ENCODE results near the gene PHAF1.
"Not testable (repeated sequence)": the region's sequence is repeated elsewhere in the genome, so short reads cannot be mapped to it uniquely, and the experiment has no call there.

PHAF1 gene

GRCh38 chr16:67104845-67105244, 4.9 kb upstream of the PHAF1 start:
- no peak for DNase-seq (ENCODE audit: low read depth in 1 of 2, low spot score in 1 of 2)

GRCh38 chr16:67105246-67105645, 4.5 kb upstream of the PHAF1 start:
- no peak for DNase-seq (ENCODE audit: low read depth in 1 of 2, low spot score in 1 of 2)

- DNase-seq (ENCODE audit: low read depth in 1 of 2, low spot score in 1 of 2), result no peak
Measured at GRCh38 chr16:67105881-67106280, 3.9 kb upstream of the PHAF1 start.

- DNase-seq (ENCODE audit: low read depth in 1 of 2, low spot score in 1 of 2), result no peak
Measured at GRCh38 chr16:67108489-67108888, 1.3 kb upstream of the PHAF1 start.

GRCh38 chr16:67108931-67109406, 772 bp upstream of the PHAF1 start:
- no peak for DNase-seq (ENCODE audit: low read depth in 1 of 2, low spot score in 1 of 2)

- no peak for DNase-seq (ENCODE audit: low read depth in 1 of 2, low spot score in 1 of 2)
Measured at GRCh38 chr16:67111951-67112444, 2.3 kb downstream of the PHAF1 start.

- DNase-seq (ENCODE audit: low read depth in 1 of 2, low spot score in 1 of 2), result no peak
Measured at GRCh38 chr16:67112591-67113399, 3.1 kb downstream of the PHAF1 start.

GRCh38 chr16:67114793-67115192, 5.1 kb downstream of the PHAF1 start:
- no peak for DNase-seq (ENCODE audit: low read depth in 1 of 2, low spot score in 1 of 2)

GRCh38 chr16:67115639-67116038, 5.9 kb downstream of the PHAF1 start:
- DNase-seq (ENCODE audit: low read depth in 1 of 2, low spot score in 1 of 2), result no peak

GRCh38 chr16:67116388-67117311, 6.9 kb downstream of the PHAF1 start:
- DNase-seq (ENCODE audit: low read depth in 1 of 2, low spot score in 1 of 2), result no peak

GRCh38 chr16:67117716-67118115, 8.0 kb downstream of the PHAF1 start:
- no peak for DNase-seq (ENCODE audit: low read depth in 1 of 2, low spot score in 1 of 2)

GRCh38 chr16:67120025-67120424, 10.3 kb downstream of the PHAF1 start:
- DNase-seq (ENCODE audit: low read depth in 1 of 2, low spot score in 1 of 2), result no peak

- not testable (repeated sequence) for DNase-seq (ENCODE audit: low read depth in 1 of 2, low spot score in 1 of 2)
Measured at GRCh38 chr16:67122799-67123198, 13.1 kb downstream of the PHAF1 start.

GRCh38 chr16:67128417-67128816, 18.7 kb downstream of the PHAF1 start:
- no peak for DNase-seq (ENCODE audit: low read depth in 1 of 2, low spot score in 1 of 2)

- DNase-seq (ENCODE audit: low read depth in 1 of 2, low spot score in 1 of 2), result no peak
Measured at GRCh38 chr16:67128887-67129286, 19.1 kb downstream of the PHAF1 start.

- no peak for DNase-seq (ENCODE audit: low read depth in 1 of 2, low spot score in 1 of 2)
Measured at GRCh38 chr16:67129422-67129821, 19.7 kb downstream of the PHAF1 start.

GRCh38 chr16:67137605-67138004, 27.9 kb downstream of the PHAF1 start:
- no peak for DNase-seq (ENCODE audit: low read depth in 1 of 2, low spot score in 1 of 2)

GRCh38 chr16:67141391-67141790, 31.6 kb downstream of the PHAF1 start:
- DNase-seq (ENCODE audit: low read depth in 1 of 2, low spot score in 1 of 2), result no peak

GRCh38 chr16:67142342-67142741, 32.6 kb downstream of the PHAF1 start:
- no peak for DNase-seq (ENCODE audit: low read depth in 1 of 2, low spot score in 1 of 2)

- no peak for DNase-seq (ENCODE audit: low read depth in 1 of 2, low spot score in 1 of 2)
Measured at GRCh38 chr16:67144943-67145342, 35.2 kb downstream of the PHAF1 start.

- no peak for DNase-seq (ENCODE audit: low read depth in 1 of 2, low spot score in 1 of 2)
Measured at GRCh38 chr16:67145746-67146145, 36.0 kb downstream of the PHAF1 start.
